BE2C (cell line): ENCODE measurements around the gene TECTB.

ENCODE experiments used
- DNase-seq: peaks from one replicate; pipeline ENCODE4 v3.0.0-alpha.2; 2020
- H3K27me3 ChIP-seq: fragments of 250-450 bp; sonication (Bioruptor Pico); 2 replicates; pipeline ENCODE4 v1.5.1; 2020; ENCODE audit warnings: mild to moderate bottlenecking
- H3K36me3 ChIP-seq: fragments of 250-450 bp; sonication (Bioruptor Pico); 2 replicates; pipeline ENCODE4 v1.5.1; 2020; ENCODE audit warnings: mild to moderate bottlenecking
- H3K4me1 ChIP-seq: fragments of 250-450 bp; sonication (Bioruptor Pico); 2 replicates; pipeline ENCODE4 v1.5.1; 2020
- H3K4me3 ChIP-seq: 2 replicates; pipeline ENCODE4 v1.5.1; 2011; ENCODE audit warnings: low read depth, low read length
- H3K9me3 ChIP-seq: fragments of 250-450 bp; sonication (Bioruptor Pico); 2 replicates; pipeline ENCODE4 v1.5.1; 2020
- TF ChIP-seq, protein P1 (sequence below): IDR thresholded peaks from 2 replicates; pipeline ENCODE4 v1.5.1; 2012; ENCODE audit warnings: mild to moderate bottlenecking, low read depth, low read length

The TECTB gene

DNA sequence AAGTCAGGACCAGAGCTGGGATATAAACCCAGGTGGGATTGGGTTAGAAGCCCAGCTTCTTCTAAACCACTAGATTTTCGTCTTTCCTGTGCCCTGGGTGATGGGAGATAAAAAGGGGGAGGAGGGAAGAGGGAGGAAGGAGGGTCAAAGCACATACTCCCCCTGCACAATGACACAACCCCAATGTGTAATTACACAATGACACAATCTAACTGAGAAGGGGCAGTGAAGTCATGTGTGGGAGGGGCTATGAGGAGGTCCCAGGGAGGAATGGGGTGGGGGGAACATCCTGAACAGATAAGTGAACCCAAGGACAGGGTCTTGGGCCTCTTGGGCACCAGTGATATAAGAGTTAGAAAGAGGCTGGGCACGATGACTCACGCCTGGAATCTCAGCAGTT is 44.5 kb downstream of the TECTB start:
- Histone ChIP-seq H3K9me3 (no peaks in the 10 kb centered on the region), H3K27me3 (no peaks in the 10 kb centered on the region), H3K4me3 (no peak overlapping the region), H3K4me1 (peaks cover 3% of the 10 kb centered on the region; the same call in 1 of the 2 replicates), H3K36me3 (no peaks in the 10 kb centered on the region)
- TF ChIP-seq, protein P1, sequence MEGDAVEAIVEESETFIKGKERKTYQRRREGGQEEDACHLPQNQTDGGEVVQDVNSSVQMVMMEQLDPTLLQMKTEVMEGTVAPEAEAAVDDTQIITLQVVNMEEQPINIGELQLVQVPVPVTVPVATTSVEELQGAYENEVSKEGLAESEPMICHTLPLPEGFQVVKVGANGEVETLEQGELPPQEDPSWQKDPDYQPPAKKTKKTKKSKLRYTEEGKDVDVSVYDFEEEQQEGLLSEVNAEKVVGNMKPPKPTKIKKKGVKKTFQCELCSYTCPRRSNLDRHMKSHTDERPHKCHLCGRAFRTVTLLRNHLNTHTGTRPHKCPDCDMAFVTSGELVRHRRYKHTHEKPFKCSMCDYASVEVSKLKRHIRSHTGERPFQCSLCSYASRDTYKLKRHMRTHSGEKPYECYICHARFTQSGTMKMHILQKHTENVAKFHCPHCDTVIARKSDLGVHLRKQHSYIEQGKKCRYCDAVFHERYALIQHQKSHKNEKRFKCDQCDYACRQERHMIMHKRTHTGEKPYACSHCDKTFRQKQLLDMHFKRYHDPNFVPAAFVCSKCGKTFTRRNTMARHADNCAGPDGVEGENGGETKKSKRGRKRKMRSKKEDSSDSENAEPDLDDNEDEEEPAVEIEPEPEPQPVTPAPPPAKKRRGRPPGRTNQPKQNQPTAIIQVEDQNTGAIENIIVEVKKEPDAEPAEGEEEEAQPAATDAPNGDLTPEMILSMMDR: no peak
- DNase-seq: no peak

DNA sequence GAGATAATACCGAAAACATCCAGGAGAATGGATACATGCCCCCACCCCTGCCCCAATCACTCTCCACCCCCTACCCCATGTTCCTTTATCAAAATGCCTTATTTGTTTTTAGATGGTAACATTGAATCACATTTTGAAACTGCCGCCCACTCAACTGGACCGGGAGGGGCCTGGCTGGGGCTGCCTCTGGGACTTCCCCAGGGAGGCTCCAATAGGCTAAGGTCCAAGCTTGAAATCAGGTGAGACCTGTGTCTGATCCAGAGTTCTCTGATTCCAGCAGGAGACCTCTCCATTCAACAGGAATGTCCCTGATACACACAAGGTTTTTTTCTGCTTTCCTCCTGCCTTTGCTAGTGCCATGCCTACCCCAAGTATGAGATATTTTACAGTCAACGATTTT is 47.0 kb downstream of the TECTB start:
- no peak for DNase-seq
- Histone ChIP-seq H3K9me3 (no peaks in the 10 kb centered on the region), H3K4me3 (no peak overlapping the region), H3K4me1 (peaks cover 3% of the 10 kb centered on the region; the same call in 1 of the 2 replicates), H3K27me3 (no peaks in the 10 kb centered on the region), H3K36me3 (no peaks in the 10 kb centered on the region)
- TF ChIP-seq, protein P1: no peak

DNA sequence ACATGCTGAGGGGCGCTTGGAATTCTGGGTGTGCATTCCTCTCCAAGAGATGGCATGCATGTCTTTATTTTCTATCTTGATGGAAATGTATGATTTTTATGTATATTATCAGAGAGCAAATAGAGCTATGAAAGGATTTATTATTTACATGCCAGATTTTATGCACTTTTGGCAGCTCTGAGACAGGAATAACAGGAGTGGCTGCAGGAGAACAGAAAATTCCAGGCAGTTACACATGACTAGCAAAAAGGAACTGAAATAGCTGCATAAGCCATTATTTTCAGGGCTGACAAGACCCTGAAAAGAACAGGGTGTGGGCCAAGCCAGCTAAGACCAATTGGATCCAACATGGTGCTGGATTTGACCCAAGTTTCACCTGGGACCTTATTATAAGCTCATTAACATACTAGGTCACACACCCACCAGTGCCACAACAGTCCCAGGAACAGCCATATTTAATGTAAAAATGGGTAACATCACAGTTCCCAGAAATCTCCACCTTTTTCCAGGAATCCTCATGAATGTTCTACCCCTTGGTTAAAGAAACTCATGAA is 47.5 kb downstream of the TECTB start:
- TF ChIP-seq, protein P1: no peak
- H3K27me3 ChIP-seq: no peaks in the 10 kb centered on the region

DNA sequence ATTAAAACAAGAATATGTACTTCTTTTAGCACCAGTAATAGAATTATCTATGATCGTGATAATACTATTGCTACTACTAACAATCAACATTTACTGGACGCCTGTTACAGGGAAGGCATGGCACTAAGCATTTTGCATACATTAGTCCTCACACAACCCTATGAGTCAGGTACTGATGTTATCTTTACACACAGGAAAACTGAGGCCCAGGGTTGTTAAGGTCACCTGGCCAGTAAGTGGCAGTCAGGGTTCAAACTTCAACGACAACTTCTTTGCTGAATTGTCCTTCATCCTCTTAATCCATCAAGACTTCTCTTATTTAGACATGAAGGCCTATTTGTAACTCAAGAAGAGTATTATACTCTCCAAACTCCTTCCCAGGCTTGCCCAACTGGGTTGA is 48.8 kb downstream of the TECTB start:
- H3K4me3 ChIP-seq: no peak overlapping the region
- TF ChIP-seq, protein P1: no peak
- no peaks in the 10 kb centered on the region for H3K27me3 ChIP-seq
- peaks cover 6% of the 10 kb centered on the region; the same call in 1 of the 2 replicates for H3K4me1 ChIP-seq
- DNase-seq: no peak
- no peaks in the 10 kb centered on the region for H3K36me3 ChIP-seq
- H3K9me3 ChIP-seq: no peaks in the 10 kb centered on the region

More for the DNA sequence above, 47.5 kb downstream of the TECTB start:
- Histone ChIP-seq H3K9me3 (no peaks in the 10 kb centered on the region), H3K4me1 (peaks cover 6% of the 10 kb centered on the region; the same call in 1 of the 2 replicates), H3K4me3 (no peak overlapping the region), H3K36me3 (no peaks in the 10 kb centered on the region)
- no peak for DNase-seq

DNA sequence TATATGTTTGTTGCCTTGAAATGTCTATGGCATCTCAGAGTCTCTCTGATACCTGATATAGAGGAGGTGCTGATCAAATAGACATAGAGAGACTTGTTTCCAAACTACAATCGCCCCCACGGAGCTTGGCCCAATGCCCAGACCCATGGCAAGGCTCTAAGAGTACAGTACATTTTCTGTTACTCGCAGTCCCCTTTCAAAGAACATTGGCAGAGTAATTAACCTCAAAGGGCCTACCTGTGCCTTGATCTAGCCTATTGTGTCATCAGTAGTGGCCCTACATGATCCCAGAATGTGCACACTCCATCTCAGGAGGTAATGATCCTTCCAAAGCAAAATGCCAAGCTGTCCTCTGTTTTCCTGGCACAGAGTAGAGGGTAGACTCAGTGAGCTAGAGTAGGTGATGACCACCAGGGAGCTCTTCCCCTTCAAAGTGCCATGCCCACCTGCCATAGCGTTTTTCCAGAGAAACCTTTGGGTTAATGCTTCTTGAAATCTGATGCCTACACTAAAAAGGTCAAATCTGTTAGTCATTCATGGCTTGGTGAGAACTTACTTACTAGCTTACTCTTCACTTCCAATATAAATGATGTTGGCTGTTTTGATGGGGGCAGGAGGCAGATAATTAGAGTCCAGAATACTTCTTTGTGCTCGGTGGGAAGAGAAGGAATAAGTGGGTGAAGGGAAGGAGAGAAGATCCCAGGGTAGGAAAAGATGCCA is 49.5 kb downstream of the TECTB start:
- Histone ChIP-seq H3K4me3 (no peak overlapping the region), H3K4me1 (peaks cover 6% of the 10 kb centered on the region; the same call in 1 of the 2 replicates), H3K36me3 (no peaks in the 10 kb centered on the region), H3K27me3 (no peaks in the 10 kb centered on the region), H3K9me3 (no peaks in the 10 kb centered on the region)
- DNase-seq: no peak
- TF ChIP-seq, protein P1: no peak

DNA sequence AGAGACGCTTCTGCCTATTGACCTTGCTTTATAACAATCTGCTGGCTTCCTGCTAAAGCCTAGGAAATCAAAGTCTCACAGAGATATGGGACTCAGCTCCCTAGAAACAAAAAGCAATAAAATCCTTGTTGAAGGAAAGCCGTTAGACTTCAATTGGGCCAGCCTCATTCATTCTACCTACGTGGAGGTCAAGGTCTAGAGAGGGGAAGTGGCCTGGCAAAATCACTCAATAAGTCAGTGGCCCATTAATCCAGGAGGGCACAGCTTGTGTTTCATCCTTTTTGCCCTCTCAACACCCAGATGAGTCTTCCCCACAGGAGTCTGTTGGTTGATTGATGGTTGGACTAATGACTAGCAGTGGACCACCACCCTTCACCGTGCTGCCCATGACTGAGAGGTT is 50.3 kb downstream of the TECTB start:
- H3K27me3 ChIP-seq: no peaks in the 10 kb centered on the region
- peaks cover 6% of the 10 kb centered on the region; the same call in 1 of the 2 replicates for H3K4me1 ChIP-seq

More for the DNA sequence above, 50.3 kb downstream of the TECTB start:
- Histone ChIP-seq H3K4me3 (no peak overlapping the region), H3K9me3 (no peaks in the 10 kb centered on the region), H3K36me3 (no peaks in the 10 kb centered on the region)
- DNase-seq: no peak
- TF ChIP-seq, protein P1: no peak
